OCI-LY3 (cell line): ENCODE data around the gene DCTN3.

Source experiments
- CTCF ChIP-seq: fragments of 200-600, 300-600 bp; sonication (generic); IDR thresholded peaks from 2 replicates; pipeline ENCODE4 v1.5.1; 2014; ENCODE audit warnings: antibody characterized with exemption, low read length, low read depth
- EZH2phosphoT487 ChIP-seq: fragments of 200-600 bp; shearing (Covaris generic); IDR thresholded peaks from 2 replicates; pipeline ENCODE4 v1.6.1; 2018; ENCODE audit warnings: antibody characterized with exemption, mixed run types, low read depth

- TF ChIP-seq CTCF (no peak), EZH2phosphoT487 (no peak)
These were observed 44.7 kb upstream of the DCTN3 start for GRCh38 chr9:34665067-34665380.
